Activated CD4-positive, alpha-beta T cell treated with anti-CD3 and anti-CD28 coated beads, Interleukin-2, amount 50 U/mL, for 48 hours (primary cell): ENCODE measurements around the gene MED12.

ENCODE experiments used
- DNase-seq, 2 experiments: peaks; one replicate each; pipeline ENCODE4 v3.0.0-alpha.2; 2020

Gene MED12

DNA sequence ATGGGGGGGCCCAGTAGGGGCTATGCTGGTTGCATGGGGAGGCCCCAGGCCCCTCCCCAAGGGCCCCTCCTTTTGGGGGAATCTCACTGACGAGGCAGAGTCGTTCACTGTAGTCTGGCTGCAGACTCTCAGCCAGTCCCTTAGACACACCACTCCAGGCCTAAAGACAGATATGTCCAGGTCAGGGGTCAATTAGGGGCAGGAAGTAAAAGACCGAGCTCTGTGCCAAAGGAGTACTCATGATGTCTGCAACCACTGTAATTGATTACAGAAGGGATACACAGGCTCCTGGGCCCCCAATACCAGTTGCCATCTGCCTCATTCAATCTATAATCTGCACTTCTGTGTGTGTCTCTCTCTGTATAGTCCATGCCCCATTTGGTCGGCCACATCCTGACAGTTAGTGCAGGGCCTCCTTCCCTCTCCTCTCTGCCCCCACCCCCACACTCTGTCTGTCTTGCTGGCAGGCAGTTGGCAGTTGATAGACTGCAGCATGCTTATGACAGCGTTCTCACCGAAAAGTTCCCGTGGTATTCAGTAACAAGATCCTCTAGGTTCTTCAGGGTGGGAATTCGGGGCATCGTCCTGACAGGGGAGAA is 10.5 kb upstream of the MED12 start:
- peak; percentile 46 to 47 for DNase-seq

DNA sequence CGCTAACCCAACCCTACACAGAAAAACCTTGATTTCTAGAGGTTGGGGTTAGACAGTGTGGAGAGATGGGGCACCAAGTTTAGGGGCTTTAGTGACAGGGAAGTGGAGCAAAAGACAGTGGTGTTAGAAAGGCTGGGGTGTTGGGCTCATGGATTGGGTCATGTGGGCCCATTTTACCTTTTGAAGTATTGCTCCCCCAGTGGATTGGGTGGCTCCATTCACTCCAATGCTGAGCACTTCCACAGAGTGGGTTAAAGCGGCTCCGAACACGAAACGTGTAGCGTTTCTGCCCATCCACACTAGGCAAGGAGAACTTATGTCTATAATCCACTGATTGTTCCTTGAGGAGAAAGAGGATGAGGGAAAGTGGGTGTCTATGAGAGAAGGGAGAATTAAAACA is 9.3 kb upstream of the MED12 start:
- no peak for DNase-seq

DNA sequence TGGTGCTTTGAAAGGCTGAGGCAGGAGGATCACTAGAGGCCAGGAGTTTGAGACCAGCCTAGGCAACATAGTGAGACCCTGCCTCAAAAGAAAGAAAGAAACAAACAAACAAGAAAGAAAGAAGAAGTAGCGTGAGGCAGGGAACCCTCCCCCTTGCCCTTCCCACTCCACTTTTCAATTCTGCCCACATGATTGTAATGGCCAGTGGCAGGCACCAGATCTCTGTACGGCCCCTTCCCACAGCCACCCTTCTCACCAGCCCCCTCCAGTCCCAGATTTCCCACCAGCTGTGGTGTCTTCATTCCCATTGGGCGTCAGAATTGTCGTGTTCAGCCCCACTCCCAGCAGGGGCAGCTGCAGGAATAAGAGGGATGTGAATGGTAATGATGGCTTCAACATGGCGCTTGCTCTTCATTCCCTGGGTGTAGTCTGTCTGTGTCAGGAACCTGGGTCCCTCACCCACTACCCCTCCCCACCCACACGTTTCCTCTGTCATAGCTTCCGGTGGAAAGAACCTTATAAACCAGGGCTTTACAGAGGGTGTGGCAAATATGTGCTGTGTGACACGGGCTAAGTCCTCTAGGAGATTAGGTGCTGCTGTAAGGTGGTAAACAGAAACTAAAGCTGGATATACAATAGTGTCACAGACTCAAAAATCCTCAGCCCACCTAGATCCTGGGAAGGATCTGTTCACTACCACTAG is 7.1 kb upstream of the MED12 start, which contains the start of gene IL2RG:
TSS of gene IL2RG (minus strand) at position 437 of the 703 bp plus-strand sequence. CDS start at position 399, 38 bp downstream.
- DNase-seq, result peak; percentile 62 to 74

DNA sequence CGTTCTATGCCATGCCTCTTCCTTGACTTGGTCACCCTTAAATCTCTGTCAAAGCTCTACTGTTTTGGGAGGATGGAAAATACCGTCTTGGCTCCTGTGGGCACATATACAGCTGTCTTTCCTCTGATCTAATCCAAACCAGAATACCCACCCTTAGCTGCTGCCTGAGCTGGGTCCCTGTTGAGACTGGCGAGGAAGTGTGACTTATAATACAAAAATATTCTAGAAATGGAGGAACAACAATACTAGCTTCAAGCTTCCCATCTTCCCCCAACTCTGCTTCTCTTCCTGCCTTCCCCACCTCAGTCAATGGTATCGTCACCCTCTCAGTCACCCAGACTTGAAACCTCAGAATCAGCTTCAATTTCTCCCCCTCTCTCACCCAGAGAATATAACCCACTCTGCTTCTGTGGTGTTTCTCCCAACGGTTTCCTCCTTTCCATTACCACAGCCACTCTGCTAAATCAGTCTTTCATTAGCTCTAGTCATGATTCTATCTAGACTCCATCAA is 6.4 kb upstream of the MED12 start:
- DNase-seq, result no peak

DNA sequence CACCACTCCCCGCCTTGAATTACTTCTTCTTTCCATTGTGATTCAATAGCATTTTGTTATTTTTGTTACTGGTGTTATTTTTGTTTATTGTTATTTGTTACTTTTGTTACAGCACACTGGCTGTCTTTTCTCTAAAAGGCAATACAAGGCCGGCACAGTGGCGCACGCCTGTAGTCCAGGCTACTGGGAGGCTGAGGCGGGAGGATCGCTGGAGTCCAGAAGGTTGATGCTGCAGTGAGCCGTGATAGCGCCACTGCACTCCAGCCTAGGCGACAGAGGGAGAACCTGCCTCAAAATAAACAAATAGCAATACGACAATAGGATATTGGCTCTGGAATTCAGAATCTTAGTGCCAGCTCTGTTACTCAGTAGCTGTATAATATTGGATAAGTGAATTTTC is 1.0 kb upstream of the MED12 start:
- DNase-seq, result no peak

DNA sequence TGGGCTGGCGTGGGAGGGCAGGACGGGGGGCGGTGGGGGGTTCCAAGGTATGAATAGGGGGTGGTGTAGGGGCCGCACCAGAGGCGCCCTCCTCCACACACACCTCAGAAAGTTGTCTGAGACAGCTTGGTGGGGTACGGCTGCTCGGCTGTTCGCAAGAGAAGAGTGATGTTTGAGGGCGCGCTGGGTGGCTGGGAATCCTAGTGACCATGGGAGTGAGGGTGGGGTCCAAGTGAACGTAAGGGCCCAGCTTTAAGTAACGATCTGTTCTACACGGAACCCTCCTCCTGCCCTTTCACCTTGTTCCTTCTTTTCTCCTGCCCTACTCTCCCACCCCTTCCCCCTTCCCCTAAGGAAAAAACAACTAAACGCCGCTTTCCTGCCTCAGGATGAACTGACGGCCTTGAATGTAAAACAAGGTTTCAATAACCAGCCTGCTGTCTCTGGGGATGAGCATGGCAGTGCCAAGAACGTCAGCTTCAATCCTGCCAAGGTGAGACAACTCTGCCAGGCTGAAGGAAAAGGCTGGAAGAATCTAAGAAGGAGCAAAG is 664 bp downstream of the MED12 start:
- DNase-seq, result no peak

DNA sequence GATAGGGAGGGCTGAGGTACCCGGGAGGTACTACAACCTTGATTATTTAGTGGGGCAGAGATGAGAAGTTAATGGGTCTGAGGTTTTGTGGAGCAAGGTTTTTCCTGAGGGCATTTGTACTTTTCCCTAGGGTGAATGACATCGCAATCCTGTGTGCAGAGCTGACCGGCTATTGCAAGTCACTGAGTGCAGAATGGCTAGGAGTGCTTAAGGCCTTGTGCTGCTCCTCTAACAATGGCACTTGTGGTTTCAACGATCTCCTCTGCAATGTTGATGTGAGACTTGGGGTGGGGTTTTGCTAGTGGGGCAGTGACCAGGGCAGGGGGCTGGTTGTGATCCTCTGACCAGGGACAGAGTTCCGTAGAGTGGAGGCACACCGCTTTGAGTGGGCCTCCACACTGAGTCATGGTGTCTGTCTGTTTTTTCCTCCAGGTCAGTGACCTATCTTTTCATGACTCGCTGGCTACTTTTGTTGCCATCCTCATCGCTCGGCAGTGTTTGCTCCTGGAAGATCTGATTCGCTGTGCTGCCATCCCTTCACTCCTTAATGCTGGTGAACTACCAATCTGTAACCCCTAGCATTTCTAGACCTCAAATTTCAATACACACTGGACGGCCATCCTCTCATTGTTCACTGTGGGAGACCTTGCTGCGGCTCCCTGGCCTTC is 9.9 kb downstream of the MED12 start:
- DNase-seq, result no peak

DNA sequence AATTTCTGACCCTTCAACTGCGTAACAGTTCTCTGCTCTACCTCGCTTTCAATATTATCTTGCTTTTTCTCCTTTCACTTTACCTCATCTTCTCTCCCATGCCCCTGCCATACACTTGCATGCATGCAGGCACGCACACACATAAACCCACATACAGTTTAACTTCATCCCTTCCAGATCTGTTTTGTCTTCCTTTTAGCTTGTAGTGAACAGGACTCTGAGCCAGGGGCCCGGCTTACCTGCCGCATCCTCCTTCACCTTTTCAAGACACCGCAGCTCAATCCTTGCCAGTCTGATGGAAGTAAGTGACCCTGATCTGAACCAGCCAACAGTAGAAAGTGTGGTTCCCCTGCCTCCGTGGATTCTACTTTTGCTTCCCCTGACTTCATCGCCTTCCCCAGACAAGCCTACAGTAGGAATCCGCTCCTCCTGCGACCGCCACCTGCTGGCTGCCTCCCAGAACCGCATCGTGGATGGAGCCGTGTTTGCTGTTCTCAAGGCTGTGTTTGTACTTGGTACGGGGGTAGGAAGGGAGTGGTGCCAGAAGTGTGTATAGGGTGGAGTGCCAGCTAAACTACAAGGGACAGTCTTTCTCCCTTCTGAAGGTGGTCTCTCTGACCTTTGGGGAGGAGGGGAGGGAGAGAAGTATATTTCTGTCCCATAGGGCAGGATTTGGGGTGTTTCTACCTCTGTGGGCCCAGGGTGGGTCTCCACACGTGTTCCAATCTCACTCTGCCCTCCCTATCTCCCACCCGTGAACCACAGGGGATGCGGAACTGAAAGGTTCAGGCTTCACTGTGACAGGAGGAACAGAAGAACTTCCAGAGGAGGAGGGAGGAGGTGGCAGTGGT is 10.7 kb downstream of the MED12 start:
- DNase-seq, result peak; percentile 74 to 80

DNA sequence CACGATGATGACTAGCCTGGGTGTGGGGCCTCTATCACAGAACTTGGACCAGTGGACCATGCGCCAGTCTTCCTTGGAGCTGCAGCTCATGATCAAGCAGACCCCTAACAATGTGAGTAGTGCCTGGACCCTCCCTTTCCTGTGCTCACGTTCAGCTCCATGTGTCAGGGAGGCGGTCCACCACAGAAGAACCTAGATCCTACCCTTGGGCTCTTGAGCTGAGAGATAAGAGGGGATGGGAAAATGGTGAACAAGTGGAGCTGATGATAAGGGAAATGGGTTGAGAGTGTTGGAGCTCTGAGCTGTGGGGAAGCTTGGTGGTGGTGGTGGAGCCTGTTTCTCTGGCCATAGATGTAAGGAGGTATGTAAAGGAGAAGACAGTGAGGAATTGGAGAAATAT is 13.1 kb downstream of the MED12 start:
- DNase-seq, result no peak

DNA sequence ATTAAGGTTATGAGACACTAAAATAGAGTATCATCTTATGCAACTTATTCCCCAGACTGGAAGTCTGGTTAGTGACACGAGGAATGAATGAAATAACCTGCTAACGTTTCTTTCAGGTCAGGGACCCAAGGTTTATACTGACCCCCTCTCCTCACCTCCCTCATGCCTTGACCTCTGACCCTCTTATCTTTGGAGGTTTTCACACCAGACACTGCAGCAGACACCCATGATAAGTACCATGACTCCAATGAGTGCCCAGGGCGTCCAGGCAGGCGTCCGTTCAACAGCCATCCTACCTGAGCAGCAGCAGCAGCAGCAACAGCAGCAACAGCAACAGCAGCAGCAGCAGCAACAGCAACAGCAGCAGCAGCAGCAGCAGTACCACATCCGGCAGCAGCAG is 22.0 kb downstream of the MED12 start:
- DNase-seq, result no peak

DNA sequence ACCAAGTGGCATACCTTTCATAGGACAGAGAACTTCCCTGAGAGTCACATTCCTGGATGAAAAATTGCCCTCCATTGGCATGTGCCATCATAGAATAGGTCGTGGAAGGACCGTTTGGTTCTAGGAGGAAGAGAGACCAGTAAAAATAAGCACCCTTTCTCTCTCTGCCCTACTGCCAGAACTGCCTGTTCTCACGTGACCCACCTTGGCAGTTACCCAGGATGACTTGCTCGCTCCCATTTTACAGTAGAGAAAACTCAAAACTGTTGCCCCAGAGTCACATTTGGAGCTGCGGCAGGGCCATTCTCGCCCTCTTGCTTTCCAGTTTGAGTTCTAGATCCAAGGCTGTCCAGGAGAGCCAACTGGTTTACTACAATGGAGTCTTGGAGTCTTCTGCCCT is 25.1 kb downstream of the MED12 start:
- DNase-seq, result no peak

DNA sequence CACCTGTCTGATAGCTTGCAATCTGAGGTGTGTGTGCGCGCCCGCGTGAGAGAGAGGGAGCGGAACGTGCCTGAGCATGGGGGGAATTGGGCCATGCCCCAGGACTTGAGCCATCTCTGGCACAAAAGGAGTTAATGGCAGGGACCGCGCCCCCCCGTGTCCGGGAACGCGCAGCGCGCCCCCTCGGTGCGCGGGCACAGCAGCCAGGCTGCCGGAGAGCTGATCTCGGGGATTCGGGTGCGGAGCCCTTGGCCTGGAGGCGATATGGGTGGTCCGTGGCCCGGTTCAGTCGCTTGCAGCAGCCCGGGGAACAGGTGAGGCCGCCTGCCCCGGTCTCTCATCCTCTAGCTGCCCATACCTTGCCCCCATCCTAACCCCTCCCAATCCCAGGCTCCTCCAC is 26.3 kb downstream of the MED12 start, which contains the start of gene NLGN3:
TSS of gene NLGN3 (plus strand) at position 191 of the 400 bp plus-strand sequence. CDS start 2,909 bp downstream, outside the sequence.
- DNase-seq, result no peak

DNA sequence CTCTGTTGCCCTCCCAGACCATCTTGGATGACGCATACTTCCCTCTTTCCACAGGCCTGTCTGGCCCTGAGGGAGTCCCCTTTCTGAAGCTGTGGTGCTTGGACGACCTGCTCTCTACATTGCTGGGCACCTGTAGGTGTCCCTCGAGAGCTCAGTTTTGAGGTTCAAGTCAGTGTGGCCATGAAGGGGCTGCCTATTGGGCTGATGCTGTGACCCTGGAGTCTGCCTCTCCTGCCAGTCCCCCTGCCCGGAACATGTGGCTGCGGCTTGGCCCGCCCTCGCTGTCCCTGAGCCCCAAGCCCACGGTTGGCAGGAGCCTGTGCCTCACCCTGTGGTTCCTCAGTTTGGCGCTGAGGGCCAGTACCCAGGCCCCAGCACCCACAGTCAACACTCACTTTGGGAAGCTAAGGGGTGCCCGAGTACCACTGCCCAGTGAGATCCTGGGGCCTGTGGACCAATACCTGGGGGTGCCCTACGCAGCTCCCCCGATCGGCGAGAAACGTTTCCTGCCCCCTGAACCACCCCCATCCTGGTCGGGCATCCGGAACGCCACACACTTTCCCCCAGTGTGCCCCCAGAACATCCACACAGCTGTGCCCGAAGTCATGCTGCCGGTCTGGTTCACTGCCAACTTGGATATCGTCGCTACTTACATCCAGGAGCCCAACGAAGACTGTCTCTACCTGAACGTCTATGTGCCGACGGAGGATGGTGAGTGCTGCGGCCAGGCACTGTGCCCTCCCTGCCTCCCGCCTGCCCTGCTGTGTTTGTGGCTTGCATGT is 29.3 kb downstream of the MED12 start:
- no peak for DNase-seq

DNA sequence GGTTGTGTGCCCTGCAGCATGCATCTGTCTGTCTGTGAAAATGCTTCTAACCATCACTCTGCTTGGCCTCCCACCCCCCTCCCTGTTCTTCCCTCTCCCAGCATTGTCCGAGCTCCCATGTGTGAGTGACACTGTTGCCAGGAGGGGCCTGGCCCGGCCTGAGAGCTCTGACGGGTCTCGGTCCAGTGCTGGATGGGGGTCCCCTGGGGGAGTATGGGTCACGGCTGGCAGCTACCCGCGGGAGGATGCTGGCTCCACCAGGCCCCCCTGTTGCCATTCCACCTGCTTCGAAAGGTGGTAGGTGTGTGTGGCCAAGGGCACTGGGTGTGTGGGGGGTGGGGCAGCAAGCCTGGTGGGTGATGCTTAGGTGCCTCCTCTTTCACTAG is 29.9 kb downstream of the MED12 start:
- no peak for DNase-seq

DNA sequence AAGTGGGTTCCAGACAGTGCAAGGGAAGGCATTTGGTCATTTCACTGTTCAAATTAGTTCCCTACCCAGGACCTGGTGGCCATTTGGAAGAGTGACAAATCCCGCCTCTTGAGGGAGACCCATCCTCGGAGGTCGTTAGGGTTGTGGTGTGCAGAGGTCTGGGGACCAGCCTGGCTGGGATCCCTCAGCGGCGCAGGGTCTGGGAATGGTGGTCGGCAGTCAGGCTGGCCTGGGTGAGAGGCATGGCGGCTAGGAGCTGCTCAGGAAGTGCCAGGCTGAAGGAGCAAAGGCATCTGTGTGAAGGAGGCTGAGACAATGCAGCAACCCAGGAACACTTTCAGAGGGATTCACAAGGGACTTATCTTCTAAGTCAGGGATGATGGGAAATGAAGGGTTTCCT is 33.0 kb downstream of the MED12 start:
- no peak for DNase-seq

DNA sequence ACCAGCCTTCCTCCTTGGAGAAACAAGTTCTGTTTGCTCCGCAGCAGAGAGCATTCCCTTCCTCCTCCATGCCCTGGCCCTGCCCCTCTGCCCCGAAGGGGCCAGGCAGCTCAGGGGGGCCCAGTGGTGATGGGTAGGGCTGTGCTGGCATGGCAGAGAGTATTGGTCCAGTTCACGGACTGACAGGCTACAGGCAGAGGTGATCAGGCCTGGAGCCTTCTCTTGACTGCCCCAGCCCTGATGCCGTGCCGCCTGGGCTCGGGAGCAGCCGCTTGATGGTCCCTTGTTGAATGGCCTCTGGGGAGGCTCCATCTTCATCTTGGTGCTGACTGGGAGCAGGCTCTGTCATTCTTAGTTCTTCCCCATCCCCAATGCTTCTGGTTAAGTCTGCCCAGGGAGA is 35.8 kb downstream of the MED12 start:
- no peak for DNase-seq

DNA sequence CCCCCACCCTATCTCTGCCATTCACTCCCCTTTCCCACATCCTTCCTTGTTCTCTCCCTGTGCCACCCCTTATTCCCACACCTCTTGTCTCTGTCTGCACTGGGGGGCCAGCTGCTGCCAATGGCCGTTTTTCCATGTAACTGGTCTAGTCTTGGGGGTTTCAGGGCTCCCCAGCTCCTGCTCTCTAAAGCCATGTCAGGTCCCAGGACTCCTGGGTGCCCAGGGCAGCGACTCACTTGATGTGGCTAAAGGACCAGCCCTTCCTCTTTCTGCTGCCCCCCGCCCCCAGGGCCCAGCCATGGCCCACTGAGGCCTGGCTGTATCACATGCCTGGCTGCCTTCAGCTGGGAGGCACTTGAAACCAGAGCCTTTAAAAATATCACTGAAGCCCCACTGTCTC is 36.2 kb downstream of the MED12 start:
- no peak for DNase-seq

DNA sequence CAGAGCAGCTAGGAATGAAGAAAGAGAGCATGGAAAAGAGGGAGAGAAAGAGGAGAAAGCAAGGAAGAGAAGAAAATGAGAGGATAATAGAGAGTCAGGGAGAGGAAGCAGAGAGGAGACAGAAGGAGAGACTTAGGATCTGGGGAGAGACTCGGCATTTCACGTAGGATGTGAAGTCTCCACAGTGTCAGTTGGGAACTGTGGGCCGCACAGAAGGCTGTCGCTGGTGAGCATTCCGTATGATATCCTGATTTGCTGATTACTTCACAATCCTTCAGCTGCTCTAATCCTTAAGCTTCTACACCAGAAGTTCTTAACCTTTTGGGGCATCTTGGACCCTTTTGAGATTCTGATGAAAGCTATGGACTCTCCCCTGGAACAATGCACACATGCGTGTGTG is 40.2 kb downstream of the MED12 start:
- no peak for DNase-seq

DNA sequence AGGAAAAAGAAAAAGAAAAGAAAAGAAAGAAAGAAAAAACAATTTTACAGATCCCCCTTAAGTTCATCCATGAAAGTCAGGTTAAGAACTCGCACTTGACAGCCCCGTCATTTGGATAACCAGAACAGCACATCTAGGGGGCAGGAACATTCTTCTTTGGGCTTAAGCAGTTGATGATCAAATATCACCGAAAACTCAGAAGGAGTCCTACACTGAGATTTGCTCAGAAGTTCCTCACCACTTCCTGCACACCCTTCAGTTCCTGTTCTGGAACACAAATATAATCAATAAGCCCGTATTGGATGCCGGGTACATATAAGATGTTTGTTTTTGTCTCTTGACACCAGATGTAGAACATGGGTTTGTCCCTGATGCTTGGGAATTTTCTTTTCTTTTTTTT is 40.9 kb downstream of the MED12 start:
- no peak for DNase-seq

DNA sequence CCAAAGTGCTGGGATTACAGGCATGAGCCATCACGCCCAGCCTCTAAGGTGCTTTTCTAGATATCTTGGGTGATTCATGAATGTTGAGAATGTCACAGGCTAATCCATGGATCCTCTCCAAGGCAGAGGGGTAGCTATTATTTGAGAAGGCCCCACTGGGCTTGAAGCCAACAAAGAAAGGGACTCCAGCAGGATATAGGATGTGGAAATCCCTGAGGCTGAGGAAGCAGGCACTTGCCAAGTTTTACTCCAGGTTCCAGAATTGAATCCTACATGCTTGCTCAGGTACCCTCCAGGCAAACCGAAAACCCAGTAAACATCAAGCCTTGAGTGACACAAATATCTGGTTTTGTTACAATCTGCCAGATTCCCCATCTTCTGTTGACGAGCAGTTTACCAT is 42.1 kb downstream of the MED12 start:
- no peak for DNase-seq

DNA sequence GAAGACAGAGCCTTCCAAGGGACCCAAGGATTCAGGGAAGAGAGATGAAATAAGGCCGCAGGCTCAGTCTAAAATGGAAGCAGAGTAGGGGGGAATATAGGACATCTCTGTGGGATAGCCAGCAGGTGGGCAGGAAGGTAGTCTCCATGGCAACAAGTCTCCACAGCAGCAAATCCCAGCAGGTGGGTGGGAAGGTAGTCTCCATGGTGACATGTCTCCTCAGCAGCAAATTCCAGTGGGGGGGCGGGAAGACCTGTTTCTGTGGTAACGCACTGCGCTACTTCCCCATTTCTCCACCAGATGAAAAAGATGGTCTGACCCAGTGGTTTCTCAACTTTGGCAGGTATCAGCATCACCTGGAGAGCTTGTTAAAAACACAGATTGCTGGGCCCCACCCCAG is 44.6 kb downstream of the MED12 start:
- no peak for DNase-seq

DNA sequence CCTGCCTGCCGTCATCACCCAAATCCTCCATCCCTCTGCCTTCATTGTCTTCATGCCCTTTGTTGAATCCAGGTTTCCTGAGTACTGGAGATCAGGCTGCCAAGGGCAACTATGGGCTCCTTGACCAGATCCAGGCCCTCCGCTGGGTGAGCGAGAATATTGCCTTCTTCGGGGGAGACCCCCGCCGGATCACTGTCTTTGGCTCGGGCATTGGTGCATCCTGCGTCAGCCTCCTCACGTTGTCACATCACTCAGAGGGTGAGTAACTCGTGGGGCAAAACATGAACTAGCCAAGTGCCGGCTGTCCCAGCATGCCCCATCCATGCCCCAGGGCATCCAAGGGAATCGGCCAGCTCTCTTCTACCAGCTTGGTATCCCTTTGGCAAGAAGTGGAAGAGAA is 45.7 kb downstream of the MED12 start:
- DNase-seq, result no peak
